ENCODE data around the gene SALL4. TPM values are rescaled to one million over a fixed set of nuclear protein-coding genes. Genes with fewer than 3 reads are reported as not detected.
A peak's percentile ranks its signal among the peaks of the same experiment; 100 is the strongest.

Gene SALL4
- total RNA-seq, 1 experiment from 2014 or later: 279 TPM

DNA sequence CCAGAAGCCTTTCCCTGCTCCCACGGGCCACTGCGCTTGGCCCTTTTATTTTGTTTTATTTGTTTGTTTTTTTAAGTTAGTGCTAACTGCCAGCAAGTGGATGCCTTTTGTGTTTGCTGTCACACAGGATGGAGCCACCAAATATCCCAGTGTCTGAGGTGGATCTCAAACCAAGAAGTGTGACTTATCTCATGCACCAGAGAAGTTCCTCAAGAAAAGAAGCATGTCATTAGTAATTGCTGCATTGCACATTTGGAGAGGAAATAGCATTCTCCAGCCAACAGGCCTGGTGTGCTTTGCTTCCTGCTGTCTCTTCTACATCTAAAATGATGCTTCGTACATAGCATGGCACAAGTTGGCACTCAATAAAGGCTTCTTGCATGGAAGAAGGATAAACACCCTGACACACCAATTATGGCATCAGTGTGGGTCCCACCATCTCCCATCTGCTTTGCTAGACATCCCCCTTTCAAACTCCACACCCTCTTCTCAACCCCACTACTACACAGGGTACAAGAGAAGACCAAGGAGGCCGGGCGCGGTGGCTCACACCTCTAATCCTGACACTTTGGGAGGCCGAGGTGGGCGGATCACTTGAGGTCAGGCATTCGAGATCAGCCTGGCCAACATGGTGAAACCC lies 32.2 kb downstream of the SALL4 start:
- H3K4me1 ChIP-seq (ENCODE audit: insufficient read depth, low read length): no peaks in the 10 kb centered on the region
- no peak overlapping the region for H3K23ac ChIP-seq (ENCODE audit: insufficient read length, low read depth, low read length)
- H3K4me1 Mint-ChIP-seq: peaks cover 9 to 11% of the 10 kb centered on the region in 2 experiments
- H3K4me2 ChIP-seq (ENCODE audit: insufficient read depth, insufficient read length, low read length): no peak overlapping the region
- no peak overlapping the region for H3K9ac ChIP-seq (ENCODE audit: extremely low read depth, insufficient read length, low read length)
- no peak overlapping the region for H3K27ac Mint-ChIP-seq
- no peaks in the 10 kb centered on the region for H3K79me1 ChIP-seq (ENCODE audit: insufficient read depth, low read depth, low read length, poor library complexity, severe bottlenecking)
- H4K5ac ChIP-seq (ENCODE audit: insufficient read length, low read depth, low read length): no peak overlapping the region
- peak overlapping the region in 1 of 2 experiments; percentile 21; a peak in 3 of 5 replicates for H3K4me3 Mint-ChIP-seq
- H3K27me3 ChIP-seq (ENCODE audit: insufficient read depth, low read length): no peaks in the 10 kb centered on the region
- H2AFZ ChIP-seq (ENCODE audit: low read length): no peak overlapping the region
- H4K20me1 ChIP-seq (ENCODE audit: control insufficient read depth, insufficient read depth, insufficient read length): no peaks in the 10 kb centered on the region
- H3K23me2 ChIP-seq (ENCODE audit: insufficient read length, low read depth, low read length, poor library complexity, severe bottlenecking): peaks cover 8% of the 10 kb centered on the region
- TF ChIP-seq, protein P1, sequence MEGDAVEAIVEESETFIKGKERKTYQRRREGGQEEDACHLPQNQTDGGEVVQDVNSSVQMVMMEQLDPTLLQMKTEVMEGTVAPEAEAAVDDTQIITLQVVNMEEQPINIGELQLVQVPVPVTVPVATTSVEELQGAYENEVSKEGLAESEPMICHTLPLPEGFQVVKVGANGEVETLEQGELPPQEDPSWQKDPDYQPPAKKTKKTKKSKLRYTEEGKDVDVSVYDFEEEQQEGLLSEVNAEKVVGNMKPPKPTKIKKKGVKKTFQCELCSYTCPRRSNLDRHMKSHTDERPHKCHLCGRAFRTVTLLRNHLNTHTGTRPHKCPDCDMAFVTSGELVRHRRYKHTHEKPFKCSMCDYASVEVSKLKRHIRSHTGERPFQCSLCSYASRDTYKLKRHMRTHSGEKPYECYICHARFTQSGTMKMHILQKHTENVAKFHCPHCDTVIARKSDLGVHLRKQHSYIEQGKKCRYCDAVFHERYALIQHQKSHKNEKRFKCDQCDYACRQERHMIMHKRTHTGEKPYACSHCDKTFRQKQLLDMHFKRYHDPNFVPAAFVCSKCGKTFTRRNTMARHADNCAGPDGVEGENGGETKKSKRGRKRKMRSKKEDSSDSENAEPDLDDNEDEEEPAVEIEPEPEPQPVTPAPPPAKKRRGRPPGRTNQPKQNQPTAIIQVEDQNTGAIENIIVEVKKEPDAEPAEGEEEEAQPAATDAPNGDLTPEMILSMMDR (conservative IDR thresholded peaks at IDR 0.05): no peak
- no peak for DNase-seq
- H3K18ac ChIP-seq (ENCODE audit: insufficient read length, low read depth, low read length): no peak overlapping the region
- no peak overlapping the region for H3K14ac ChIP-seq (ENCODE audit: insufficient read depth, low read length)
- H3T11ph ChIP-seq (ENCODE audit: low read length): no peak overlapping the region
- H3K9me3 ChIP-seq (ENCODE audit: control insufficient read depth, low read depth, low read length): no peaks in the 10 kb centered on the region
- H3K27me3 Mint-ChIP-seq (ENCODE audit: low read depth): peaks cover 5% of the 10 kb centered on the region
- H3K56ac ChIP-seq (ENCODE audit: insufficient read length, low read depth, low read length): no peak overlapping the region
- H2BK20ac ChIP-seq (ENCODE audit: low read depth, low read length, poor library complexity, severe bottlenecking): no peak overlapping the region
- no peaks in the 10 kb centered on the region; a peak in 2 of 5 replicates for H3K9me3 Mint-ChIP-seq
- no peak overlapping the region for H2BK120ac ChIP-seq (ENCODE audit: low read depth, low read length, poor library complexity, severe bottlenecking)
- H4K8ac ChIP-seq (replicated peaks; ENCODE audit: insufficient read length, low read depth, low read length): no peak overlapping the region
- no CpG with 5 or more reads among the region's 9 CpGs for WGBS (ENCODE audit: extremely low coverage, insufficient read length, low lambda C conversion rate)
- H3K79me2 ChIP-seq (ENCODE audit: insufficient read depth, low read length): no peaks in the 10 kb centered on the region
- H2BK12ac ChIP-seq (ENCODE audit: insufficient read length, low read depth, low read length): no peak overlapping the region
- no peak overlapping the region for H3K4ac ChIP-seq (ENCODE audit: low read depth, low read length)
- H2BK15ac ChIP-seq (ENCODE audit: low read depth, low read length): no peak overlapping the region
- H3K36me3 Mint-ChIP-seq (ENCODE audit: insufficient read depth in 1 of 3, low read depth in 3 of 3): peaks cover 0 to 8% (median 6%) of the 10 kb centered on the region in 3 experiments; a peak in 4 of 7 replicates
- H2AK5ac ChIP-seq (ENCODE audit: insufficient read length, low read length): no peak overlapping the region
- no peak overlapping the region for H4K91ac ChIP-seq (ENCODE audit: insufficient read length, low read depth, low read length)
- H2BK5ac ChIP-seq (ENCODE audit: insufficient read length, low read length): no peak overlapping the region
- no peak overlapping the region for H3K27ac ChIP-seq (ENCODE audit: insufficient read length, low read depth, low read length)
